LNCaP clone FGC (cell line): ENCODE results near the gene NSMF.
A peak's percentile ranks its signal among the peaks of the same experiment; 100 is the strongest.

Experiments
- DNase-seq: peaks from one replicate; pipeline ENCODE4 v3.0.0-alpha.2; 2011; ENCODE audit warnings: low read depth
- H3K4me3 ChIP-seq: 2 replicates; pipeline ENCODE4 v1.5.1; 2011; ENCODE audit warnings: mild to moderate bottlenecking, low read depth, low read length, control low read depth
- TF ChIP-seq, protein P1 (sequence below): IDR thresholded peaks from 2 replicates; pipeline ENCODE4 v1.5.1; 2012; ENCODE audit warnings: mild to moderate bottlenecking; ENCODE audit not compliant: control insufficient read depth, insufficient read depth; ENCODE audit errors: extremely low read depth

The NSMF gene

GRCh38 chr9:137460363-137461315 lies 1.5 kb upstream of the NSMF start:
- DNase-seq: no peak
- H3K4me3 ChIP-seq: no peak overlapping the region
- TF ChIP-seq, protein P1, sequence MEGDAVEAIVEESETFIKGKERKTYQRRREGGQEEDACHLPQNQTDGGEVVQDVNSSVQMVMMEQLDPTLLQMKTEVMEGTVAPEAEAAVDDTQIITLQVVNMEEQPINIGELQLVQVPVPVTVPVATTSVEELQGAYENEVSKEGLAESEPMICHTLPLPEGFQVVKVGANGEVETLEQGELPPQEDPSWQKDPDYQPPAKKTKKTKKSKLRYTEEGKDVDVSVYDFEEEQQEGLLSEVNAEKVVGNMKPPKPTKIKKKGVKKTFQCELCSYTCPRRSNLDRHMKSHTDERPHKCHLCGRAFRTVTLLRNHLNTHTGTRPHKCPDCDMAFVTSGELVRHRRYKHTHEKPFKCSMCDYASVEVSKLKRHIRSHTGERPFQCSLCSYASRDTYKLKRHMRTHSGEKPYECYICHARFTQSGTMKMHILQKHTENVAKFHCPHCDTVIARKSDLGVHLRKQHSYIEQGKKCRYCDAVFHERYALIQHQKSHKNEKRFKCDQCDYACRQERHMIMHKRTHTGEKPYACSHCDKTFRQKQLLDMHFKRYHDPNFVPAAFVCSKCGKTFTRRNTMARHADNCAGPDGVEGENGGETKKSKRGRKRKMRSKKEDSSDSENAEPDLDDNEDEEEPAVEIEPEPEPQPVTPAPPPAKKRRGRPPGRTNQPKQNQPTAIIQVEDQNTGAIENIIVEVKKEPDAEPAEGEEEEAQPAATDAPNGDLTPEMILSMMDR: no peak

DNA sequence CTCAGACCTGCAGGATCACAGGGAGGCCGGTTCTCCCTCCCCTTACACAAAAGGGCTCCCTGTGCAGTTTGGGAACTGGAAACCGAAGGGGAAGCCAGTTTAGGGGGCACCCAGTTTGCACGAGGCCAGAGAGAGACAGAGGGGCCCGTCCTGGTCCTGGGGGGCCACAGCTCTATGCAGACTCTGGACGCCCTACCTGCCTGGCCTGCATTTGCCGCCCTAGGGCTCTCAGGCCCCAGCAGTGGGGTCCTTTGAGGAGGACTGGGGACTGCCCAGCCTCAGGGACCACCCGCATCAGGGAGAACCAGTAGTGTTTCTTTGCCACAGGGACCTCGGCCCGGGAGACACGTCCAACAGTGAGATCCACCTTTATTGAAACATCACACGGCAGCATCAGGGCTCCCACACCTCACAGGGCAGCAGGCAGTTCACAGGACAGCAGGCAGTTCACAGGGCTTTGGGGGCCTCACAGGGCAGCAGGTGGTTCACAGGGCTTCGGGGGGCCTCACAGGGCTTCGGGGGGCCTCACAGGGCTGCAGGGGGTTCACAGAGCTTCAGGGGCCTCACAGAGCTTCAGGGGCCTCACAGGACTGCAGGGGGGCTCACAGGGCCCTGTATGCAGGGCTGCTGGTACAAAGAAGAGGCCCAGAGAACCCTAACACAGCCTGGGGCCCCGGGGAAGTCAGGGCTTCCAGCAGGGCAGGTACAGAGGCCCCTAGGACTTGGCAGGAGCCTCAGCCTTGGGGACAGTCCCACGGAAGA lies 648 bp upstream of the NSMF start:
- no peak for DNase-seq
- H3K4me3 ChIP-seq: peak overlapping the region; percentile 11; the same call in 1 of the 2 replicates
- TF ChIP-seq, protein P1: no peak

DNA sequence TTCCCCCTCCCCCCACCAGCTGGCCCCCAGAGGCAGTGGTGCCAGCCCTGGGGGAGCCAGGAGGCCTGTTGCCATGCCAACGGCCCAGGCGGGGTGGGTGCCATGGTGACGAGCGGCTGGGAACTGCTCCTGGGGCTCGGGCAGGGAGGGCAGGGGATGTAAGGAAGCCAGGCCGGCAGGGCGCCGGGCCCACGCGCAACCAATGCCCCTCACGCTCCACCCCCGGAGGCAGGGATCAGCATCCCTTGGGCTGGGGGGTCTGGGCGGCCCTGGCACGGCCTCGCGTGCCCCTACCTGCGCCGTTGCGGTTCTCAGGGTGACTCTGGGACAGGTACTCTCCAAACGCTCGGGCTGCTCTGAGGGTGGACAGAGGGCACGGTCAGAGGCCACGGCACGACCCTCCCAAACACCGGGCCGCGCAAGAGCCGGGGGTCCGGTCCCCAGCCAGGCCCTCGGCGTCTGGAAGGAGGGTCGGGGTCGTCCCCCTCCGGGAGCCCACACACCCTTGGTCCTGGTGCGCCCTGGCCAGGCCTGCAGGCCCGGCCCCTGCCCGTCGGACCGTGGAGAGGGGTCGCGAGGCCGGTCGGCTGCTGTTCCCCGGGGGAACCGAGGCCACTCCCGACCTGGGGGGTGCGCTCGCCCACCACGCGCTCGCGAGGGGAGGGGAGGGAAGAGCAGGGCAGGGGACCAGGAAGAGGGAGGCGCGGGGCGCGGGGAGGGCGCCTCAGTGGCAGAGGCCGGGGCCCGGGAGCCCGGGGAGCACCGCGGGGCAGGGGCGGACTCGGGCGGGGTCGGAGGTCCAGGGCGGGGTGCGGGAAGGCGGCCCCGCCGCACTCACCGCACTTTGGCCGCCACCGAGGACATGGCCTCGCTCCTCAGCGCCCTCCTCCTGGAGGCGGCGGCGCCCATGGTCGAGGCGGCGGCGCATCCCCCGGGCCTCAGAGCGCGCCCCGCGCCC lies 661 bp downstream of the NSMF start:
- no peak for DNase-seq
- peak overlapping the region; percentile 69 for H3K4me3 ChIP-seq
- TF ChIP-seq, protein P1: no peak

GRCh38 chr9:137457406-137458193 lies 1.5 kb downstream of the NSMF start:
- TF ChIP-seq, protein P1: no peak
- DNase-seq: no peak
- H3K4me3 ChIP-seq: peak overlapping the region; percentile 69

DNA sequence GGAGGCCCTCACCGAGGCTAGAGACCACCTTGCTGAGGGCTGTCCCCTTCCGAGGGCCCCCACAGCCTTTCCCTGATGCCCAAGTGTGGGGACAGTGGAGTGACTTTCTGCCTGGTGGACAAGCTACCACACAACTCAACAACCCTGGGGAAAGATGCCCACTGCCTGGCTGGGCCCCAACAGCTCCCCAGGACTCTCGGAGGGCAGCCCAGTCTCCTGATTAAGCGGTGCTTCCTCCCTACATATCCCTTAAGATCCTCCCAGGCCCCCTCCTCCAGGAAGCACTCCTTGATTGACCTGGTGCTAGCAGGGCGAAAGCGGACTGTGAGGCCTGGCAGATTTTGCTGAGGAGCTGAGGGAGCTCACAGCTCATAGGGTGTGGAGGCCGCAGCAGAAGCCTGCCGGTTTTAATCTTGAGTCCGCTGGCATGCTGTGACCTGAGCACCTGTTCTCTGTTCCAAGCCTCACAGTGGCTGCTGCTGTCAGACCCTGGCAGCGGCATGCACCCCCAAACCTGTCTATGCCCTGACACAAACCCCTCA lies 2.2 kb downstream of the NSMF start:
- no peak overlapping the region for H3K4me3 ChIP-seq
- TF ChIP-seq, protein P1: no peak

More for the DNA sequence above, 2.2 kb downstream of the NSMF start:
- DNase-seq: no peak
